Stimulated activated CD8-positive, alpha-beta memory T cell treated with anti-CD3 and anti-CD28 coated beads, Interleukin-7, amount 100 ng/mL, for 1 hour (primary cell): ENCODE results near the gene THADA.
"Not testable (repeated sequence)": the region's sequence is repeated elsewhere in the genome, so short reads cannot be mapped to it uniquely, and the experiment has no call there.

ENCODE experiments used
- DNase-seq, 2 donors: peaks; one replicate each; pipeline ENCODE4 v3.0.0-alpha.2; 2020; ENCODE audit warnings: low read depth in 2 of 2

THADA gene

GRCh38 chr2:43541165-43541564, 54.7 kb downstream of the THADA start:
- no peak for DNase-seq

- DNase-seq, result no peak
Measured at GRCh38 chr2:43540021-43540779, 55.6 kb downstream of the THADA start.

GRCh38 chr2:43539436-43539835, 56.4 kb downstream of the THADA start:
- no peak for DNase-seq

GRCh38 chr2:43538034-43538670, 57.7 kb downstream of the THADA start:
- no peak for DNase-seq

GRCh38 chr2:43537137-43537536, 58.7 kb downstream of the THADA start:
- DNase-seq, result no peak

GRCh38 chr2:43534569-43534968, 61.3 kb downstream of the THADA start:
- DNase-seq, result no peak

- DNase-seq, result not testable (repeated sequence)
Measured at GRCh38 chr2:43532572-43532971, 63.3 kb downstream of the THADA start.

GRCh38 chr2:43531251-43531650, 64.6 kb downstream of the THADA start:
- no peak for DNase-seq

GRCh38 chr2:43526994-43527393, 68.8 kb downstream of the THADA start:
- DNase-seq, result no peak

GRCh38 chr2:43525506-43525905, 70.3 kb downstream of the THADA start:
- no peak for DNase-seq

- DNase-seq, result no peak
Measured at GRCh38 chr2:43524177-43524965, 71.5 kb downstream of the THADA start.

- no peak for DNase-seq
Measured at GRCh38 chr2:43522177-43522576, 73.7 kb downstream of the THADA start.

GRCh38 chr2:43521568-43521967, 74.3 kb downstream of the THADA start:
- DNase-seq, result no peak

GRCh38 chr2:43520919-43521318, 74.9 kb downstream of the THADA start:
- DNase-seq, result no peak

- no peak for DNase-seq
Measured at GRCh38 chr2:43519643-43520221, 76.1 kb downstream of the THADA start.

GRCh38 chr2:43518718-43519117, 77.1 kb downstream of the THADA start:
- no peak for DNase-seq

- DNase-seq, result no peak
Measured at GRCh38 chr2:43518181-43518580, 77.7 kb downstream of the THADA start.

- no peak for DNase-seq
Measured at GRCh38 chr2:43515807-43516497, 79.9 kb downstream of the THADA start.

- DNase-seq, result no peak
Measured at GRCh38 chr2:43515248-43515647, 80.6 kb downstream of the THADA start.

GRCh38 chr2:43513796-43514195, 82.0 kb downstream of the THADA start:
- no peak for DNase-seq

GRCh38 chr2:43513216-43513615, 82.6 kb downstream of the THADA start:
- DNase-seq, result no peak

- no peak for DNase-seq
Measured at GRCh38 chr2:43511199-43511598, 84.6 kb downstream of the THADA start.
